ENCODE data around the gene PROC.

GRCh38 chr2:127379712-127380355 lies 38.4 kb upstream of the PROC start:
- TF ChIP-seq CTCF (IDR thresholded peaks at IDR 0.05) = no peak
- TF ChIP-seq POLR2A (IDR thresholded peaks at IDR 0.05) = no peak

Measured in heart left ventricle (tissue), 13 donors.